Raji (cell line): ENCODE results near the gene MXD4.

Source experiments
- POLR2A ChIP-seq: IDR thresholded peaks from 2 replicates; pipeline ENCODE4 v1.6.1; 2011; ENCODE audit warnings: low read depth, low read length, control low read depth; ENCODE audit not compliant: insufficient read depth

Gene MXD4

DNA sequence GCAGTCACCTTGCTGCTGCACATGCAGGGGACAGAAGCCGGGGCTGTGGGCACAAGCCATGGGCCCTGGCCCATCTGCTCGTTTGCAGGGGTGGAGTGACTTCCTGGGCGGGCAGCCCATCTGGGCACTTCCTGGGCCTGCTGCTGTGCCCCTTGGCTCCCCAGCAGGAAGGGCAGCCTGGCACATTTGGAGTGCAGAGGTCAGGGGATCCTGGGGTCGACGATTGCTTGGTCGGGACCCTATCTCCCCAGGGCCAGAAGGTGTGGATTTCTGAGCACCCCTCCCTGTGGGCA lies 10.9 kb upstream of the MXD4 start:
- no peak for TF ChIP-seq POLR2A

DNA sequence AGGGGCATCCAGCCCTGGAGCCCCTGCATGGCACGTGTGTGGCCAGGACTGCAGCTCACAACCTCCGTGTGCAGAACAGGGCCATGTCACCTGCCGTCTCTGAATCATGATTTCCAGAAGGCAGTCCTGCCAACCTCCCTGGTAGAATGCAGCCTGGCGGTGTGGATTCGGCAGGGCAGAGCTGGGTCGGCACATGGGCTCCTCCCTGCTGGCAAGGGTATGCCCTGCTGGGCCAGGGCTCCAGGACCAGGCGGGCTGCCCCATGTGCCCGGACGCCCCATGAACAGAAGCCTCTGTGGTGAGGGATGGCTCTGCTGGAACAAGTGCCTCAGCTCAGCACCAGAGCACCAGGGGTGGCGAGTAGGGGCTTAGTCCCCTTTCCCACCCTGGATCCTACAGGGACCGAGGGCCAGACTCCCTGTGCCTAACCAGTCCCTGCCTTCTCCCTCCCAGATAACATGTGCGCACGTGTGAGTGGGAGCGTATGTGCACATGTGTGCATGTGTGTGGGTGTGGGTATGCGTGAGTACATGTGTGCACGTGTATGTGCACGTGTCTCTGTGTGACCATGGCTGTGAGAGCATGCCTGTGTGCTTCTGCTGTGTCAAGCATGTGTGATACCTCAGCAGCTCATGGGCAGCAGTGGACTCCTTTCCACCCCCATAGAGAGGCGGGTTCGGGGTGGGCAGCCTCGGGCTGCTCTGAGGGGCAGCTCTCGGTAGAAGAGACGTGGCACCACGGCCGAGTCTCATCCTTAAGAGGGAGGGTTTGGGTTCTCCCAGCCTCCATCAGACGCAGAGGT lies 10.3 kb upstream of the MXD4 start:
- TF ChIP-seq POLR2A, result no peak

DNA sequence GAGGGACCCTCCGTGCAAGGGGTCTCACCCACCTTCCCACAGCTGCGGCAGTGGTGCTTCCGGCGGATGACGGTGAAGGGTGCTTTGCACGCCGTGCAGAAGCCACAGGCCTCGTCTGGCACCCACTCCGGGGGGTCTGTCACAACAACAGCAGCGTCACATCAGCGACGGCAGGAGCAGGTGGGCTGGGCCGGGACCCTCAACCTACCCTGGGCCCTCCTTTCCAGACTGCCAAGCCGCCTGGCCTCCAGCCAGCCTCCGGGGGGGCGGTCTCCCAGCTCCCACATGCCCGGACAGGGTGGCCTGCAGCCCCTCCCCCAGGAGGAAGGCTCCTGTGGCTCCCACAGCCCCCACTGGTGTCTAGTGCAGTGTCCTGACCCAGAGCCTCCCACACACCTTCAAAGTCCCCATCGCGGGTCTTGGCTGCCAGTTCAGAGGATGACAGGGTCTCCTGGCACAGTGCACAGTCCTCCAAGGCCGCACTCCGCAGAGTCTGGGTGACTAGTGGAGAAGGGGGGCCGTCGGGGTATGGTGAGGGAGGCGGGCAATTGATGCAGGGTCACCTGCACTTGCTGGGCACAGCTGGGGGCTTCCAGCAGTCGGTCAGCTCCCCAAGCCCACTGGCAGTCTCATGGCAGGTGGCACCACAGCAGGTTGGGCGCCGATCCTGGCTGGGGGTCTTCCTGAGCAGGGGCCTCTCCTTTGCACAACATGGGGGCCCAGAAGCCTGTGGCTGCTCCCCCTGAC lies 9.5 kb upstream of the MXD4 start:
- TF ChIP-seq POLR2A, result no peak

DNA sequence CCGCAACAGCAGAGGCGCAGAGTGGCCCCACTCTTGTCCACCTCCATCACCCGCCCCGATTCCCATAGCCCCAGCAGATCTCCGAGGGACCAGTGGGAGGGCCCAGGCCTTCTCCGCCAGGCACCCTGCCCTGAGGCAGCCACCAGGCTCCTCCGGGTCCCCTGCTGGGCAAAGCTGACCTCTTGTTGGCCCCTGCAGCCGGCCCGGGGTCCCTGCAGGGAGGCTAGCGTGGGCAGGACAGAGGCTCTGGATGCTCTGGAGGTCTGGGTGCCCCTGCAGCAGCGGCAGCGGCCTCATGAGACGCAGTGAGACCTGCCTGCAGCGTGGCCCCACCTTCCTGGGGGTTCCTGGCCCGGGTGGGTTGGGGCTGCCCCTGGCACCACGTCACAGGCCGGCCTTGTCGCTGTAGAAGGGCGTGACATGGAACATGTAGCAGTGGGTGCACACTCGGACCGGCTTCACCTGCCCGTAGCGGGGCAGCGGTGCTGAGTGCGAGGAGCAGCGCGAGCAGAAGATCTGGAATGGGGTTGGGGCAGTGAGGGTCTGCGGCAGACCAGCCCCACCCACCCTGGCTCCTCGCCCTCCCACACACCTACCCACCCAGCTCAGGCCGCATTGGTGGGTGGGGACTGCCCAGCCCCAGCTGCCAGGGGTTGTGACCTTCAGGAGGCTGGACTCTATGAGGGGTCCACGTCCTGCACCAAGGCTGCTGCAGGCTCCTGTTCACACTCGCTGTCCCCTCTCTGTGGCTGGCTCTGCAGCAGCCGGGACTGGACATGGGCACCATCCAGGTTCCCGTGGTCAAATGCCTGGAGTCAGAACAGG lies 8.6 kb upstream of the MXD4 start:
- no peak for TF ChIP-seq POLR2A

DNA sequence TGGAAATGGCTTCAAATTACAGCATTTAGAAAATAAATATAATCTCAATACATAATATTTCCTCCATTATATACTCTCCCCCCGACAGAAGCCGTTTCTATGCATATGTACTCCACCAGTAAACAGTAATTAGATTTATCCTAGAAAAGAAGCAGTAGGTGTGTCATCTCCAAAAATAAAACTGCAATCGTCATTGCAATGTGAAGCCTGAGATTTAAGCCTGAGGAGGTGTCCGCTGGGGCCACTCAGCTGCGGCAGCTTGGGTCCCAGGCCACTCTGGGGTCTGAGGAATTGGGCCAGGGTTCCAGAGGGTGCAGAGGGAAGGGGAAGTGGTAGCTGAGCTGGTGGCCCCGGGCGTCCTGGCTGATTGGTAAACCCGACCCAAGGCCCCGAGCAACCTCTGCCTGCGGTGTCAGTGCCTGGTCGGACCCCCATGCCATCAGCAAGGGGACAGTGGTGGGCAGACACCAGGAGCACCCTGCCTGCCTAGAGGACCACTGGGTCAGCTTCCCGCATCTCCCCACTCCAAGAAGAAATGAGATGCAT lies 7.8 kb upstream of the MXD4 start:
- TF ChIP-seq POLR2A, result no peak

DNA sequence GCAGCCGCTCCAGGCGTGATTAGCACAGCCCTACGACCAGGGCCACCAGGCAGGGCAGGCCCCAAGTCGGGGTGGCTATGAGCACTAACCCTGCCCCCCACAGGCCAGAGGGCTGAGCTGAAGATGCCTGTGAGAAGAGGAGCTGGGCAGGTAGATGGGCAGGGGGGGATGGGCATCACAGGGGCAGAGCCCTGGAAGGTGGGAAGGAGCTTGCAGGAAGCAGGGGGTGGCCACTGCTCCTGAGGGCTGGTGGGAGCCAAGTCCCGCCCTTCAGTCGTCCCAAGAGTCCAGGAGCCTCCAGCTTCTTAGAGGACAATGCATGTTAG lies 7.3 kb upstream of the MXD4 start:
- TF ChIP-seq POLR2A, result no peak

DNA sequence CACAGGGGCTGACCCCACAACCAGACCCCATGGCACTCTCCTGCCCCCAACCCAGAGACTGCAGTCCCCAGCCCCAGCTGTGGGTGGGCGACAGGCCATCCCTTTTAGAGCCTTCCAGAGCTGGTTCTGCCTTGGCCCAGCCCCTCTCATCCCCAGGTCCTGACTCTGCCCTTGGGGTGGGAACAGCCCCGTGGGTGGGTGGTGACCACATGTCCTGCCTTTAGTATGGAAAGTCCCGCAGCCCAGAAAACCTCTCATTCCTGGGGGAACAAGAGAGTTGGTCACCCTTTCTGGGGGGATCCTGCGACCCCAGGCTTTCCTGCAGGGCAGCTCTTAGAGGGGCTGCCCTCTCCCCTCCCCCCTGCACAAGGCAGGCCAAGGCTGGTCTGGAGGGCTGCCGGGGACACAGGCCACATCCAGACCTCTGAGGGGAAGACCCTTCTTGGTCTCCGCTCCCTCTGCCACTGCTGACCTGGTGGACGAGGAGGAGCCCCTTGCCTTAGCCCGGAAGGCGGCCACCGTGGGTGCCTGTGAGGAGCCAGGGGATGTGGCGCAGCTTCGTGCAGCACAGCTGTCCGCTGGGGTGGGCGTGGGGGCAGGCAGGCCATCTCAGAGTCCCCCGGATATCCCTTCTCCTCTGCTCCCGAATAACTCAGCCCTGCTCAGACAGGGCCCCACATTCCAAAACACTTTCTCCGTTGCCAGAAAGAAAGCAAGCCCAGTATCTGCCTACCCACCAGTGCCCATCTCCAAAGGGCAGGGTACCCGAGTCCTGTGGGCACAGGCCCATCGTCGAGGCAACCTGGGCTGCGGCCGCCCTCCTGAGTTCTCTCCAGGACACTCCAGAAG lies 6.7 kb upstream of the MXD4 start:
- no peak for TF ChIP-seq POLR2A

DNA sequence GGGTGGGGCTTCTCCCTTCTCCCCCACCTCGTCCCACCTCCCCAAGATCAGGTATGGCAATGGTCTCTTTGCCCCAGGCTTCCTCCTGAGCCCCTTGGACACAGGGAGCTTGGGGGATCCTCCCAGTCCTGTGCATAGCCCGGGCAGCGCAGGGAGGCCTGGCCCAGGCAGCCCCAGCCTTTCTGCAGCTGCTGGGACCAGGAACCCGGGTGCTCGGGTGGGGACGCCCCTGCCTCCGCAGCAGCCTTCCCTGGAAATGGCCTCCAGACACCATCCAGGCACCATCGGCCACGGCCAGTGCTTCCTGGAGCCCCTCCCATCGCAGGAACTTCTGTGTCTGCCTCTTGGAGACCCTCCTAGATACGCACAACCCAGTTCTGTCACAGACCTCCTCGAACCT lies 5.9 kb upstream of the MXD4 start:
- no peak for TF ChIP-seq POLR2A

DNA sequence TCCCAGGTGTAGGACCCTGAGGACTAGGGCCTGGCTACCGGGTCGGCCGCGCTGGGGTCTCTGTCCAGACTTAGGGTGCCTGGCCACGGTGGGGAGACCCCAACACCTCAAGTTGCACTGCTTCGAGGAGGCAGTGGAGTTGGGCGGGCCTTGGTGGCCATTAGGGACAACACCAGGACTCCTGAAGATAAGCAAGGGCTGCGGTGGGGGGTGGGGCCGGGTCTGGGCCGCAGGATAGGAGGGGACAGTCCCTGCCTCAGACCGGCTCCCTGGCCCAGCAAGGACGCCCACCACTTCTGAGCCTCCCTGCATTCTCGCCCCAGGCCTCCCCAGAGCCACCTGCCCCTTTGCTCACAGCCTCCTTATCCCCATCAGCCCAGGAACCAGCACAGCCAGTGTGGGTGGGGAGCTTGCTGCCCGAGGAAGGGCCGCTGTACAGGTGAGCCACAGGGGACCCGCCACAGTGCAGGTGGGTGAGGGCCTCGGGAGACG lies 5.5 kb upstream of the MXD4 start:
- no peak for TF ChIP-seq POLR2A

DNA sequence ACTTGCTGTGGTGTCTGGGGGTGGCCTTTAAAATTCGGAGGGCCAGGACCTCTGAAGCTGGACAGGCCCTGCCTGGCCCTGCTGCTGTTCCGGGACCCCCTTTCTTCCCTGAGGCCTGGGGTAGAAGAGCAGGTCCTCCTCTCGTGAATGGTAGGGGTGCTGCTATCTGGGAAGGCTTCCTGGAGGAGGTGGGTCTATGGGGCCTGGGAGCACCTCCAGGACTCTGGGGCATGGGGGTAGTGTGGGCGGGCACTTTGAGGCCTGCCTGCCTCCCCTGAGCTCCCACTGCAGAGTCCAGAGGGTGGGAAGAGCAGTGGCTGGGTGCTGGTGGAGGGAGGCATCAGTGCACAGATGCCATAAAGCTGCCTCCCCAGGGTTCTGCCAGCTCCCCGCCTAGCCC lies 4.9 kb upstream of the MXD4 start:
- TF ChIP-seq POLR2A, result no peak

DNA sequence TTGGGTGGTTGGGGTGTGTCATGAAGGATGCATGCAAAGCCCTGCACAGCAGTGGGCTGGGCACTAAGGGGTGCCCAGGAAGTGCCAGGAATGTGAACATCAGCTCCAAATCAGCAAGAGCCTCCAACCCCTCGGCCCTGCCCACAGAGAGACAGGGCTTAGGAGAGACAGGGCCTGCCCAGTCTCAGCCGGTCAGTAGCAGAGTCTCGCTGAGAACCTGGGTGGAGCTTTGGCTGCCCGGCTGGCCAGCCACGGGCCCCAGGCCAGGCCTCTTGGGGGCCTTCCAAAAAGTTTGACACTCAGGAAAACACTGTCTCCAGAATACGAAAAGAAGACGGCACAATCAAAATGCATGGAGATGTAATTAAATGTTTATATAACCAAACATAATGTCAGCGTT lies 4.3 kb upstream of the MXD4 start:
- TF ChIP-seq POLR2A, result no peak

DNA sequence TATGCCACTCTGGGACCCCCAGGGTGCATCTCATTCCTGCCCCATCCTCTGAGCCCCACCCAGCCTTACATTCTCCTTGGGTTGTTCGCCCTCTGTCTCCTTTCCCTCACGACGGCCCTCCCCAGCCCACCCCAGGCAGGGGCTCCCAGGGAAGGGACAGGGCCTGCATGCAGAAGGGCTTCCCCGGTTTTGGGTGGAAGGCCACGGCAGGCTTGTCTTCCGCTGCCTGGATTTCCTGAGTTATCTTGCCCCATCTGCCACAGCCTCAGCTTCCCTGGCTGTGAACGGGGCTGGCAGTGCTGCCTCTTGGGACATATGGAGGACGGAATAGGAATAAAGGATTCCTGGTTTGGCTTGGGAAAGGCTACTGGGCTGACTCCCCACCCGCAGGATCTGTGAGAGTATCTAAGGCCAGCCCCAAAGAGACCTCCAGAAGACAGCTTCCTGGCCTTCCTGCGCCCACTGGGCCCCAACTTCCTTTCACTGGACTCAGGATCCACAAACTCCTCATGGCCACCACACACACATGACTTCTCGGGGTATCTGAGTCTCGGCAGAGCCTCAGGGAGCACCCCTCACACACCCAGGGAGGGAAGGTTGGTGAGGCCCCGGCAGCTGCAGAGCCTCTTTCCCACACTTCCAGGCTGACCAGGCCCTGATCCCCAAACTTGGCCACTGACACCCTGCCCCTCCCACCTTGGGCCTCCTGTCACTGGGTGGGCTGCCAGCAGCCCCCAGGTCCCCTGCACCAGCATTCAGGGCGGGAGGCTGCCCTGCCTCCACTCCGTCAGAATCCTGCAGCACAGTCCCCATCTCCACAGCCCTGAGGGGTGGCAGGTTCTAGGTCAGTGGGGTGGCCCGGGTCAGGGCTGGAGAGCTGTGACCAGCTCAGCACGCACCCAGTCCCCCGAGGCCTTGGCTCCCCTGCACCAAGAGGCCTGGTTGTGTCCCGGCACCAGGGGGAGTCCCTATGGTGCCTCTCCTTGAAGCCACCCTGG lies 3.5 kb upstream of the MXD4 start:
- TF ChIP-seq POLR2A, result no peak

DNA sequence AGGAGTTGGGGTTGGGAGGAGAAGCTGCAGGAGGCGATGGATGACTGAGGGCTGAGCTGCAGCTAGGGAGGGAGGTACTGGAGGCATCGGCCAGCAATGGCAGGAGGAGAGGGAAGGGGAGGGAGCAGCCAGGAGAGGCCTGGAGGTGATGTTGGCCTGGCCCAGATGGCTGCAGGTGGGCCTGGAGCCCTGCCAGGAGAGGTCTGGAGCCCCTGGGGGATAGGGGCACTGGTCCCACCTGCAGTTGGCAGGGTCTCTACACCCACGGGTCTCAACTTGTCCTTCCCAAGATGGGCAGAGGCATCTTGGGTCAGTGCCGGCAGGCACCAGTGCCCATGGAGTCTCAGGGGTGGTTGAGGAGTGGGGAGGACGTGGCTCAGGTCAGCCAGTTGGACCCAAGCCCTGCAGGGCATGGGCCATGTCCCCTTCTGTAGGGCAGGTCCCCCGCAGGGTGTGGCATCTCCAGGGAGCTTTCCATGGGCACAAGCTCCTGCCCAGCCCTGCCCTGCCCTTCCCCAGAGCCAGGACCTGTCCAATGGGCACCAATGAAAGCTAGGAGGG lies 2.7 kb upstream of the MXD4 start:
- no peak for TF ChIP-seq POLR2A
